Nephron (organoid): ENCODE measurements around the gene RTP4.

ENCODE experiments used
- H3K27ac Mint-ChIP-seq, 3 experiments: 2 replicates each; pipeline ENCODE4 v1.8.0; 2020; ENCODE audit warnings: mixed read lengths in 3 of 3, mild to moderate bottlenecking in 2 of 3, moderate library complexity in 1 of 3
- H3K27me3 Mint-ChIP-seq: 2 replicates; pipeline ENCODE4 v1.8.0; 2021; ENCODE audit warnings: low read depth, mild to moderate bottlenecking, moderate library complexity, mixed read lengths
- H3K36me3 Mint-ChIP-seq: 2 replicates; pipeline ENCODE4 v1.8.0; 2020; ENCODE audit warnings: low read depth, mixed read lengths
- H3K4me1 Mint-ChIP-seq: 2 replicates; pipeline ENCODE4 v1.8.0; 2020; ENCODE audit warnings: mixed read lengths
- H3K4me3 Mint-ChIP-seq, 3 experiments: 2 replicates each; pipeline ENCODE4 v1.8.0; 2020; ENCODE audit warnings: mild to moderate bottlenecking in 3 of 3, mixed read lengths in 3 of 3, moderate library complexity in 2 of 3
- H3K9me3 Mint-ChIP-seq: 2 replicates; pipeline ENCODE4 v1.8.0; 2020; ENCODE audit warnings: mixed read lengths
- TF ChIP-seq, protein P1 (sequence below), 3 experiments: fragments of 200-600 bp; sonication (generic); IDR thresholded peaks; one replicate each; pipeline ENCODE4 v1.5.0; 2021; ENCODE audit warnings: antibody characterized with exemption in 3 of 3; ENCODE audit not compliant: unreplicated experiment in 3 of 3

The RTP4 gene

DNA sequence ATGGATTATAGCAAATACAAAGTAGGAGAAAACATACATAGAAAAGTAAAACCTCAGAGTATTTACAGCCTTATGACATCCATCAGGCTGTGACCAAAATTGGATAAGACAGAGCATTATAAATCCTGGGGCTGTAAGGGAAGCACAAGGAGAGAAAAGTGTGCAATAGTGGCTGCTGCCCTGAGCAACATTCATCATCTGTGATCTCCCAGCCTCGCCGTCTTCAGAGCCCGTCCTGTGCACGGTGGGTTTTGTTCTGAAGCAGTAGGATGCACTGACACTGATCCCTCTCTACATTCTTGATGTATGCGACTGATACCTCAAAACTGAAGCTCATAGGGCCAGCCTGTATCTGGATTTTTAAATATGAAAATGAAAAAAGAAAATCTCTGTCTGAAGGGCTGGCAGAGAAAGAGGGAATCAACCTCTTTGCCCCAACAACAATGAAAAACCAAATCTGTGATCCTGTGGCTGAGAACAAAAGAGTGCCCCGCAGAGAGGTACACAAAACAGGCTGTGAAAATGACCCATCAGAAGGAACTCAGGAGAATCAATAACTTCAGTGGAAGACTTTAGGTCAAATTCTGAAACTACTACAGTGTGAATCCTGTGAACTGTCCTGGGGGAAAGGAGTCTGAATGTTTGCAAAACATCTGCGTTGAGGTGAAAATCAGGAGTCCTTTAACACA is 8.2 kb upstream of the RTP4 start:
- no peaks in the 10 kb centered on the region for H3K9me3 Mint-ChIP-seq
- TF ChIP-seq, protein P1, sequence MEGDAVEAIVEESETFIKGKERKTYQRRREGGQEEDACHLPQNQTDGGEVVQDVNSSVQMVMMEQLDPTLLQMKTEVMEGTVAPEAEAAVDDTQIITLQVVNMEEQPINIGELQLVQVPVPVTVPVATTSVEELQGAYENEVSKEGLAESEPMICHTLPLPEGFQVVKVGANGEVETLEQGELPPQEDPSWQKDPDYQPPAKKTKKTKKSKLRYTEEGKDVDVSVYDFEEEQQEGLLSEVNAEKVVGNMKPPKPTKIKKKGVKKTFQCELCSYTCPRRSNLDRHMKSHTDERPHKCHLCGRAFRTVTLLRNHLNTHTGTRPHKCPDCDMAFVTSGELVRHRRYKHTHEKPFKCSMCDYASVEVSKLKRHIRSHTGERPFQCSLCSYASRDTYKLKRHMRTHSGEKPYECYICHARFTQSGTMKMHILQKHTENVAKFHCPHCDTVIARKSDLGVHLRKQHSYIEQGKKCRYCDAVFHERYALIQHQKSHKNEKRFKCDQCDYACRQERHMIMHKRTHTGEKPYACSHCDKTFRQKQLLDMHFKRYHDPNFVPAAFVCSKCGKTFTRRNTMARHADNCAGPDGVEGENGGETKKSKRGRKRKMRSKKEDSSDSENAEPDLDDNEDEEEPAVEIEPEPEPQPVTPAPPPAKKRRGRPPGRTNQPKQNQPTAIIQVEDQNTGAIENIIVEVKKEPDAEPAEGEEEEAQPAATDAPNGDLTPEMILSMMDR (IDR thresholded peaks at IDR 0.05; ENCODE audit: unreplicated experiment in 3 of 3), result no peak
- H3K27ac Mint-ChIP-seq, result peak overlapping the region in 2 of 3 experiments; percentile 50 to 68
- peaks cover 33% of the 10 kb centered on the region for H3K4me1 Mint-ChIP-seq
- H3K4me3 Mint-ChIP-seq, result no peak overlapping the region
- no peaks in the 10 kb centered on the region for H3K36me3 Mint-ChIP-seq
- H3K27me3 Mint-ChIP-seq, result no peaks in the 10 kb centered on the region

GRCh38 chr3:187360596-187360995 is 7.6 kb upstream of the RTP4 start:
- no peaks in the 10 kb centered on the region for H3K27me3 Mint-ChIP-seq
- peak overlapping the region; percentile 4 to 68 (median 50) for H3K27ac Mint-ChIP-seq
- H3K36me3 Mint-ChIP-seq, result no peaks in the 10 kb centered on the region
- no peak overlapping the region for H3K4me3 Mint-ChIP-seq
- TF ChIP-seq, protein P1 (IDR thresholded peaks at IDR 0.05; ENCODE audit: unreplicated experiment in 3 of 3), result no peak
- no peaks in the 10 kb centered on the region for H3K9me3 Mint-ChIP-seq
- H3K4me1 Mint-ChIP-seq, result peaks cover 33% of the 10 kb centered on the region

DNA sequence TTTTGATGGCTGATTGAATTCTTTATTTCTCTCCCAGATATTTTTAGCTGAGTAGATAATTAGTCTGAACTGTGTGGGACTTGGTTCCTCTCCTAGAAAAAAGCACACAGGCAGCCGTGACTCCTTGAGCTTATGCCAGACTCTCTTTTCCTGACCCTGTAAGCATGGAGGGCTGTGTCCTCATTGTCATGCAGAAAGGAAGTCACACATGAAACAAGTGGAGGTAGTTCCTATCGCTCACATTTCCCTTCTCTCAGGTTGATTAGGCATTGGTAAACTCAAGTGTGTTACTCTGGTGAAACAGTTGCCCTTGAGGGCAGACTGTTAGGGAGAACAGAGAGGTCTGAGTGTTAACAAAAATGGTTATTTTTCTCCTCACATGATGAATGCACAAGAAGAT is 6.3 kb upstream of the RTP4 start:
- no peaks in the 10 kb centered on the region for H3K36me3 Mint-ChIP-seq
- H3K9me3 Mint-ChIP-seq, result no peaks in the 10 kb centered on the region
- H3K4me3 Mint-ChIP-seq, result no peak overlapping the region
- H3K4me1 Mint-ChIP-seq, result peaks cover 33% of the 10 kb centered on the region
- H3K27ac Mint-ChIP-seq, result peak overlapping the region in 2 of 3 experiments; percentile 16 to 18
- TF ChIP-seq, protein P1 (IDR thresholded peaks at IDR 0.05; ENCODE audit: unreplicated experiment in 3 of 3), result no peak
- H3K27me3 Mint-ChIP-seq, result no peaks in the 10 kb centered on the region

- TF ChIP-seq, protein P1 (IDR thresholded peaks at IDR 0.05; ENCODE audit: unreplicated experiment in 3 of 3), result no peak
- Mint-ChIP-seq H3K4me3 (no peak overlapping the region), H3K9me3 (no peaks in the 10 kb centered on the region), H3K4me1 (peaks cover 6% of the 10 kb centered on the region), H3K27me3 (peaks cover 3% of the 10 kb centered on the region), H3K36me3 (no peaks in the 10 kb centered on the region), H3K27ac (peak overlapping the region in 1 of 3 experiments; percentile 93)
Measured at GRCh38 chr3:187367561-187368103, 553 bp upstream of the RTP4 start.

DNA sequence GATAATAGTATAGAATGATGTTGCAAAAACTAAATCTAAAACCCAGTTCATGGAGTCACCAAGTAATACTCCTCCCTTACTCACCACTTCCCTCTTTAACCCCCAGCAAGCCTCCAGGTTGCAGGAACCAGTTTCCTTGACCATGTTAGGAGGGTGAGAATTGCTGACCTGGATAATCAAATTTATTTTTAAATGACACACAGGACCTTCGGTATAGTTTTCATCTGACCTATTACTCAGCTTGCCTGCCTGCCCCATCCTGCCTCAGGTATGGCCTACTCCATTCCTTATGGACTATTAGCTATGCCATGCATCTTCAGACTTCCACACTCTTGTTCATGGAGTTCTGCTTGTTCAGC is 883 bp downstream of the RTP4 start:
- Mint-ChIP-seq H3K27me3 (peaks cover 3% of the 10 kb centered on the region), H3K9me3 (no peaks in the 10 kb centered on the region), H3K4me3 (no peak overlapping the region), H3K27ac (peak overlapping the region in 2 of 3 experiments; percentile 92 to 93), H3K4me1 (peaks cover 5% of the 10 kb centered on the region), H3K36me3 (no peaks in the 10 kb centered on the region)
- TF ChIP-seq, protein P1 (IDR thresholded peaks at IDR 0.05; ENCODE audit: unreplicated experiment in 3 of 3), result no peak

- Mint-ChIP-seq H3K27ac (no peak overlapping the region), H3K36me3 (no peaks in the 10 kb centered on the region), H3K9me3 (no peaks in the 10 kb centered on the region), H3K4me3 (no peak overlapping the region), H3K4me1 (peaks cover 5% of the 10 kb centered on the region), H3K27me3 (peaks cover 3% of the 10 kb centered on the region)
- TF ChIP-seq, protein P1 (IDR thresholded peaks at IDR 0.05; ENCODE audit: unreplicated experiment in 3 of 3), result no peak
Measured at GRCh38 chr3:187370051-187370450, 1.9 kb downstream of the RTP4 start.
